A673 (cell line): ENCODE results near the gene SLITRK3. TPM values are rescaled to one million over a fixed set of nuclear protein-coding genes. Genes with fewer than 3 reads are reported as not detected.

Experiments used
- BruUV-seq: library from RNA; stranded (reverse); fragments of 400-500 nt; replicated peaks from 2 replicates; lab custom pipeline; 2021; lab: Mats Ljungman, UMichigan
- CTCF ChIA-PET: fragments of 300-600 bp; sonication (Branson Sonifier 250); formaldehyde crosslinking; loops from one replicate; lab custom pipeline; 2022; ENCODE audit warnings: antibody characterized with exemption; lab: Charles Lee
- POLR2A ChIA-PET: fragments of 300-600 bp; sonication (Branson Sonifier 250); formaldehyde crosslinking; loops from one replicate; lab custom pipeline; 2022; ENCODE audit warnings: antibody characterized with exemption; ENCODE audit not compliant: low non-redundant PET; lab: Charles Lee
- DNase-seq: peaks from one replicate; pipeline ENCODE4 v3.0.0-alpha.2; 2015; ENCODE audit warnings: low spot score
- H3K27ac ChIP-seq: fragments of 200-600 bp; sonication (generic); 2 replicates; pipeline ENCODE4 v1.5.1; 2016; ENCODE audit warnings: mixed run types, low read depth, mild to moderate bottlenecking, mixed read lengths, antibody characterized with exemption, low read length; ENCODE audit not compliant: poor library complexity, severe bottlenecking
- H3K27me3 ChIP-seq: fragments of 200-600 bp; sonication (generic); replicated peaks from 2 replicates; pipeline ENCODE4 v1.6.1; 2017; ENCODE audit warnings: mixed run types, low read depth, mild to moderate bottlenecking, mixed read lengths, antibody characterized with exemption, low read length; ENCODE audit not compliant: insufficient read depth, poor library complexity
- H3K36me3 ChIP-seq: fragments of 200-600 bp; sonication (generic); 2 replicates; pipeline ENCODE4 v1.6.1; 2016; ENCODE audit warnings: mixed run types, mild to moderate bottlenecking, mixed read lengths, antibody characterized with exemption, low read length; ENCODE audit not compliant: insufficient read depth, poor library complexity, severe bottlenecking
- H3K4me1 ChIP-seq: fragments of 200-600 bp; sonication (generic); 2 replicates; pipeline ENCODE4 v1.6.1; 2017; ENCODE audit warnings: mixed run types, mild to moderate bottlenecking, mixed read lengths, antibody characterized with exemption, low read length; ENCODE audit not compliant: insufficient read depth, poor library complexity, severe bottlenecking
- H3K4me3 ChIP-seq: fragments of 200-600 bp; sonication (generic); 2 replicates; pipeline ENCODE4 v1.5.1; 2016; ENCODE audit warnings: low read depth, mixed run types, mild to moderate bottlenecking, mixed read lengths, low read length; ENCODE audit not compliant: poor library complexity, severe bottlenecking
- H3K9me3 ChIP-seq: fragments of 200-600 bp; sonication (generic); 2 replicates; pipeline ENCODE4 v1.6.1; 2016; ENCODE audit warnings: mixed run types, low read depth, mild to moderate bottlenecking, mixed read lengths, antibody characterized with exemption, low read length; ENCODE audit not compliant: poor library complexity, severe bottlenecking
- CTCF ChIP-seq: fragments of 300-800, 200-600 bp; sonication (generic); conservative IDR thresholded peaks from 2 replicates; pipeline ENCODE4 v1.5.1; 2017; ENCODE audit warnings: low read depth, mild to moderate bottlenecking, antibody characterized with exemption, low read length, moderate library complexity, mixed read lengths
- EZH2 ChIP-seq: fragments of 200-600 bp; sonication (generic); IDR thresholded peaks from 2 replicates; pipeline ENCODE4 v1.6.1; 2017; ENCODE audit warnings: borderline replicate concordance, low read depth, mild to moderate bottlenecking, mixed read lengths, antibody characterized with exemption, low read length; ENCODE audit not compliant: poor library complexity, severe bottlenecking
- intact Hi-C: fragments of 100-400 bp; cut with micrococcal nuclease; formaldehyde crosslinking; loops from one replicate; pipeline ENCODE4 v1.10.0; 2022; ENCODE audit not compliant: unreplicated experiment
- total RNA-seq: library from RNA; stranded (reverse); gene quantifications from 2 replicates; pipeline ENCODE4 v1.2.3, GENCODE V29; 2021

The SLITRK3 gene
- total RNA-seq, 1 experiment from 2014 or later = 5.2 TPM

- BruUV-seq = no TSS peak
- CTCF ChIA-PET = no interaction called here
These were observed 5.8 kb upstream of the SLITRK3 start for GRCh38 chr3:165201964-165202363.

GRCh38 chr3:165197481-165197800 lies 1.3 kb upstream of the SLITRK3 start:
- H3K4me1 ChIP-seq = no peaks in the 10 kb centered on the region
- intact Hi-C loops = no loop called here
- POLR2A ChIA-PET = no interaction called here
- BruUV-seq = no TSS peak
- CTCF ChIA-PET = no interaction called here
- TF ChIP-seq EZH2 = no peak
- TF ChIP-seq CTCF = no peak
- H3K9me3 ChIP-seq = no peaks in the 10 kb centered on the region
- H3K27ac ChIP-seq = no peak overlapping the region
- H3K27me3 ChIP-seq = no peaks in the 10 kb centered on the region
- no peaks in the 10 kb centered on the region for H3K36me3 ChIP-seq
- H3K4me3 ChIP-seq = peak overlapping the region; percentile 66
- no peak for DNase-seq

More at GRCh38 chr3:165201964-165202363, 5.8 kb upstream of the SLITRK3 start:
- TF ChIP-seq CTCF (no peak), EZH2 (no peak)
- POLR2A ChIA-PET = no interaction called here
- Histone ChIP-seq H3K4me1 (no peaks in the 10 kb centered on the region), H3K4me3 (no peak overlapping the region), H3K27me3 (no peaks in the 10 kb centered on the region), H3K36me3 (no peaks in the 10 kb centered on the region), H3K27ac (no peak overlapping the region), H3K9me3 (no peaks in the 10 kb centered on the region)
- no peak for DNase-seq
- intact Hi-C loops = no loop called here

- H3K27ac ChIP-seq = peak overlapping the region; percentile 38
- intact Hi-C loops = no loop called here
- TF ChIP-seq CTCF (no peak), EZH2 (no peak)
- H3K27me3 ChIP-seq = no peaks in the 10 kb centered on the region
- ChIA-PET POLR2A (no interaction called here), CTCF (no interaction called here)
- BruUV-seq = no TSS peak
- peak overlapping the region; percentile 66 for H3K4me3 ChIP-seq
- H3K36me3 ChIP-seq = no peaks in the 10 kb centered on the region
- no peaks in the 10 kb centered on the region for H3K4me1 ChIP-seq
- no peaks in the 10 kb centered on the region for H3K9me3 ChIP-seq
- DNase-seq = peak; percentile 39
These were observed 645 bp upstream of the SLITRK3 start for GRCh38 chr3:165196577-165197480.
